Lower leg skin (tissue), 4 donors: Measurements from ENCODE around the gene EMC10. TPM values are rescaled to one million over a fixed set of nuclear protein-coding genes. Genes with fewer than 3 reads are reported as not detected.

Experiments
- DNase-seq, 2 donors: peaks; one replicate each; pipeline ENCODE4 v3.0.0-alpha.2; 2019; ENCODE audit warnings: low spot score in 2 of 2
- H3K4me3 ChIP-seq: fragments of 200-600 bp; sonication (generic); 2 replicates; pipeline ENCODE4 v1.5.1; 2017; ENCODE audit warnings: mild to moderate bottlenecking, low read depth; ENCODE audit not compliant: poor library complexity, severe bottlenecking
- POLR2A ChIP-seq, 2 donors: fragments of 450-650 bp; IDR thresholded peaks; one replicate each; pipeline ENCODE4 v1.6.1; 2016 to 2017; ENCODE audit warnings: antibody characterized with exemption in 2 of 2, mild to moderate bottlenecking in 1 of 2, moderate library complexity in 1 of 2
- WGBS, 2 donors: methylation state at CpG; one replicate each; pipeline ENCODE4 v1.1.5; 2018; 5-methylcytosine and 5-hydroxymethylcytosine counted together
- intact Hi-C: fragments of 100-400 bp; cut with DNase I; formaldehyde crosslinking; loops from one replicate; pipeline ENCODE4 v1.15.0; 2023; ENCODE audit warnings: low total_unique reads
- total RNA-seq, 4 donors: library from RNA; depleted of rRNA; stranded (reverse); fragments of >200 nt; gene quantifications; one replicate each; pipeline ENCODE4 v1.1.0, GENCODE V29; 2016
- TF ChIP-seq, protein P1 (sequence below), 3 donors: fragments of 450-650 bp; IDR thresholded peaks; one replicate each; pipeline ENCODE4 v1.5.1; 2016; ENCODE audit warnings: antibody characterized with exemption in 3 of 3, mild to moderate bottlenecking in 3 of 3, moderate library complexity in 2 of 3

Gene EMC10
- total RNA-seq, 4 donors from 2014 or later = 35.1 to 93.5 (median 67.5) TPM

DNA sequence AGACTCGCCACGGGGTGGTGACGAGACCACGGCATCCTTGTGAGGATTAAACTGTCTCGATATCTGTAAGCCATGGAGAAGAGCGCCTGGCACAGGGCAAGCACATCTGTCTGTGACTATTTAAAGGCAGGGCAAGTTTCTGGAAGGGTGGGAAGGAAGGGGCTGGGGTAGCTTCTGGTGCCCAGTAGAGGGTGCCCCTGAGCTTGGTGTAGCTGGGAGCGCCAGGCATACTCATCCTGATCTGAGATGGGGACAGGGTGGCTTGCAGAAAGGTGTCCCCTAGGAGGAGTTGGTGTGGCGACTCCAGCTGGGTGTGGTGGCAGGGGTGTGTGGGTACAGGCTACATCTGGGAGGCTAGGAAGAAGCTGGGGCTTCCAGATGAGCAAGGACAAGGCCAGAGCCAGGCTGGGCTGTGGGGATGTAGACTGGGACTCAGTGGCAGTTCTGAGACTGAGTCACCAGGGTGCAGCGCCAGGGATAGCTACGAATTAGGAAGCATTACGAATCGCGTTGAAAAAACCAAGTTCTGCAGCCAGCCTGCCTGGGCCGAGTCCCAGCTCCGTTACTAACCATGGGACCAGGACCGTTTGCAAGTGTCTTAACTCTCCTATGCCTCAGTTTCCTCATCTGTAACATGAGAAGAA lies 60.5 kb downstream of the EMC10 start:
- WGBS, 2 donors = 83 to 89% methylated on average over 16 of the region's 16 CpGs
- TF ChIP-seq, protein P1, sequence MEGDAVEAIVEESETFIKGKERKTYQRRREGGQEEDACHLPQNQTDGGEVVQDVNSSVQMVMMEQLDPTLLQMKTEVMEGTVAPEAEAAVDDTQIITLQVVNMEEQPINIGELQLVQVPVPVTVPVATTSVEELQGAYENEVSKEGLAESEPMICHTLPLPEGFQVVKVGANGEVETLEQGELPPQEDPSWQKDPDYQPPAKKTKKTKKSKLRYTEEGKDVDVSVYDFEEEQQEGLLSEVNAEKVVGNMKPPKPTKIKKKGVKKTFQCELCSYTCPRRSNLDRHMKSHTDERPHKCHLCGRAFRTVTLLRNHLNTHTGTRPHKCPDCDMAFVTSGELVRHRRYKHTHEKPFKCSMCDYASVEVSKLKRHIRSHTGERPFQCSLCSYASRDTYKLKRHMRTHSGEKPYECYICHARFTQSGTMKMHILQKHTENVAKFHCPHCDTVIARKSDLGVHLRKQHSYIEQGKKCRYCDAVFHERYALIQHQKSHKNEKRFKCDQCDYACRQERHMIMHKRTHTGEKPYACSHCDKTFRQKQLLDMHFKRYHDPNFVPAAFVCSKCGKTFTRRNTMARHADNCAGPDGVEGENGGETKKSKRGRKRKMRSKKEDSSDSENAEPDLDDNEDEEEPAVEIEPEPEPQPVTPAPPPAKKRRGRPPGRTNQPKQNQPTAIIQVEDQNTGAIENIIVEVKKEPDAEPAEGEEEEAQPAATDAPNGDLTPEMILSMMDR (IDR thresholded peaks at IDR 0.05) = no peak
- no peak for TF ChIP-seq POLR2A (IDR thresholded peaks at IDR 0.05)

DNA sequence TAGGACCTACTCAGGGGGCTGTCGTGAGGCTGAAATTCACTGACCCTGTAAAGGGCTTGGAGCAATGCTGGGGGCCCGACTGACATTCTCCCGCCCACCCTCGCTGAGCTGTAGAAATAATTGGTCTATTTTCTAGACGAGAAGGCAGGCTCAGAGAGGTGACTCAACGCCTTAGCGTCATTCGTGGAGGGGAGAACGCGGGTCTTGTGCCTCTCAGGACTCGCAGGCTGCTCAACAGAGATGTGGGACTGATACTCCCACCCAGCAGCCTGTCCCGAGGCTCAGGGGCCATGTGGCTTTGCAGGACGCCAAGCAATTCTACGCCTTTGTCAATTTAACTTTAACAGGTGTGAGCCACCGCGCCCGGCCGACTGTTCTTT lies 61.0 kb downstream of the EMC10 start:
- WGBS, 2 donors = 83% methylated on average over 18 of the region's 18 CpGs
- no peak for DNase-seq
- intact Hi-C loops = no loop called here
- H3K4me3 ChIP-seq = no peak overlapping the region
- TF ChIP-seq, protein P1 (IDR thresholded peaks at IDR 0.05) = no peak
- no peak for TF ChIP-seq POLR2A (IDR thresholded peaks at IDR 0.05)

More for the DNA sequence above, 60.5 kb downstream of the EMC10 start:
- intact Hi-C loops = no loop called here
- no peak for DNase-seq
- no peak overlapping the region for H3K4me3 ChIP-seq

DNA sequence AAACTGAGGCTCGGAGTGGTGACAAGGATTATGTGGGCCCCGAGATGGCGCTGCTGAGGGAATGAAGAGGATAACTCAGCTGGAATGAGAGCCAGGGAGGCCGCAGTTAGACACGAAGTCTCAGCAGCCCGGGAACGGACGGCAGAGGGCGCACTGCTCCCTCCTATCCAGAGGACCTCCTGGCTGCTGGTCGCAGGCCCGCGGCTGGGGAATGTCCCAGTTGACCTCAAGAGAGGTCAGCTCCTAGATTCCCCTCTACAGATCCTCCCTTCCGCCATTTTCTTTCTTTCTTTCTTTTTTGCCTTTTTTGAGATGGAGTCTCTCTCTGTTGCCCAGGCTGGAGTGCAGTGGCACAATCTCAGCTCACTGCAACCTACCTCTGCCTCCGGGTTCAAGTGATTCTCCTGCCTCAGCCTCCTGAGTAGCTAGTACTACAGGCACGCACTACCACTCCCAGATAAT lies 61.5 kb downstream of the EMC10 start:
- 21% methylated on average over 15 of the region's 15 CpGs for WGBS, 2 donors
- peak in 1 of 2 donors; percentile 30 for DNase-seq
- TF ChIP-seq, protein P1 (IDR thresholded peaks at IDR 0.05) = no peak
- no peak for TF ChIP-seq POLR2A (IDR thresholded peaks at IDR 0.05)
- no peak overlapping the region for H3K4me3 ChIP-seq
- intact Hi-C loops = no loop called here

Other genes starting within 250 kb of the EMC10 start
- 1 to 10 TPM in 3 of 4 donors, under 1 TPM in 1; 0.53 to 2.0 (median 1.7) TPM for gene KCNC3, start 147.1 kb upstream of the EMC10 start, total RNA-seq
- 1 to 10 TPM in 3 of 4 donors, under 1 TPM in 1; 0.51 to 5.9 (median 2.6) TPM for gene NAPSA, start 110.9 kb upstream of the EMC10 start, total RNA-seq
- 100 to 1,000 TPM in 3 of 4 donors, 10 to 100 TPM in 1; 83.1 to 112 (median 103) TPM for gene NR1H2, start 100.0 kb upstream of the EMC10 start, total RNA-seq
- gene POLD1, start 92.2 kb upstream of the EMC10 start, total RNA-seq = 10 to 100 TPM; 16.8 to 26.6 (median 20.0) TPM
- gene SPIB, start 57.6 kb upstream of the EMC10 start, total RNA-seq = not detected
- gene MYBPC2, start 43.6 kb upstream of the EMC10 start, total RNA-seq = 1 to 10 TPM in 1 of 4 donors, under 1 TPM in 2, not detected in 1; 0.05 to 1.3 (median 0.15) TPM
- gene GARIN5A, start 341 bp downstream of the EMC10 start, total RNA-seq = 1 to 10 TPM; 1.7 to 5.9 (median 3.3) TPM
- gene JOSD2, start 34.7 kb downstream of the EMC10 start, total RNA-seq = 10 to 100 TPM in 3 of 4 donors, 1 to 10 TPM in 1; 8.5 to 25.0 (median 21.2) TPM
- not detected for gene ASPDH, start 37.4 kb downstream of the EMC10 start, total RNA-seq
- gene LRRC4B, start 91.9 kb downstream of the EMC10 start, total RNA-seq = 1 to 10 TPM in 1 of 4 donors, under 1 TPM in 3; 0.23 to 1.8 (median 0.35) TPM
- under 1 TPM in 3 of 4 donors, not detected in 1; 0.29 to 0.49 (median 0.42) TPM for gene SYT3, start 163.4 kb downstream of the EMC10 start, total RNA-seq
- gene C19orf81, start 172.9 kb downstream of the EMC10 start, total RNA-seq = 1 to 10 TPM in 1 of 4 donors, under 1 TPM in 1, not detected in 2; 0.91 to 1.4 TPM
- 1 to 10 TPM in 2 of 4 donors, under 1 TPM in 2; 0.30 to 1.6 (median 0.67) TPM for gene SHANK1, start 243.3 kb downstream of the EMC10 start, total RNA-seq
- gene CLEC11A, start 246.9 kb downstream of the EMC10 start, total RNA-seq = 10 to 100 TPM in 2 of 4 donors, 1 to 10 TPM in 2; 9.5 to 19.2 (median 11.9) TPM